ENCODE measurements around the gene MICAL2.

The MICAL2 gene

GRCh38 chr11:12291313-12291712 is 180.9 kb downstream of the MICAL2 start:
- TF ChIP-seq TCF12 (IDR thresholded peaks at IDR 0.05; ENCODE audit: low read depth), result no peak

GRCh38 chr11:12291766-12292165 is 181.4 kb downstream of the MICAL2 start:
- TF ChIP-seq NFIC (IDR thresholded peaks at IDR 0.05) (no peak), TEAD4 (IDR thresholded peaks at IDR 0.05) (no peak), EP300 (IDR thresholded peaks at IDR 0.05; ENCODE audit: borderline replicate concordance) (no peak), TCF12 (IDR thresholded peaks at IDR 0.05; ENCODE audit: low read depth) (no peak), EGR1 (IDR thresholded peaks at IDR 0.05) (no peak), TAF1 (IDR thresholded peaks at IDR 0.05; ENCODE audit: low read depth) (no peak), FOXM1 (IDR thresholded peaks at IDR 0.05; ENCODE audit: borderline replicate concordance, low read depth) (no peak)

GRCh38 chr11:12292766-12293165 is 182.4 kb downstream of the MICAL2 start:
- TF ChIP-seq USF1 (IDR thresholded peaks at IDR 0.05) (no peak), TCF12 (IDR thresholded peaks at IDR 0.05; ENCODE audit: low read depth) (no peak), EGR1 (IDR thresholded peaks at IDR 0.05) (no peak), TEAD4 (IDR thresholded peaks at IDR 0.05) (no peak), FOXM1 (IDR thresholded peaks at IDR 0.05; ENCODE audit: borderline replicate concordance, low read depth) (no peak), NFIC (IDR thresholded peaks at IDR 0.05) (no peak), ZBTB7A (IDR thresholded peaks at IDR 0.05; ENCODE audit: low read depth) (no peak), YY1 (IDR thresholded peaks at IDR 0.05; ENCODE audit: low read depth) (no peak), RAD21 (IDR thresholded peaks at IDR 0.05; ENCODE audit: low read depth) (no peak), MAX (IDR thresholded peaks at IDR 0.05) (no peak), CREB1 (IDR thresholded peaks at IDR 0.05; ENCODE audit: low read depth) (no peak), EP300 (IDR thresholded peaks at IDR 0.05; ENCODE audit: borderline replicate concordance) (no peak), TAF1 (IDR thresholded peaks at IDR 0.05; ENCODE audit: low read depth) (no peak), REST (IDR thresholded peaks at IDR 0.05; ENCODE audit: low read depth) (no peak), CEBPB (IDR thresholded peaks at IDR 0.05) (no peak)

GRCh38 chr11:12293486-12293885 is 183.1 kb downstream of the MICAL2 start:
- no peak for TF ChIP-seq YY1 (IDR thresholded peaks at IDR 0.05; ENCODE audit: low read depth)
- TF ChIP-seq MAX (IDR thresholded peaks at IDR 0.05), result no peak
- no peak for TF ChIP-seq TCF12 (IDR thresholded peaks at IDR 0.05; ENCODE audit: low read depth)
- TF ChIP-seq FOXM1 (IDR thresholded peaks at IDR 0.05; ENCODE audit: borderline replicate concordance, low read depth), result no peak
- TF ChIP-seq CEBPB (IDR thresholded peaks at IDR 0.05), result no peak
- TF ChIP-seq CREB1 (IDR thresholded peaks at IDR 0.05; ENCODE audit: low read depth), result no peak
- no peak for TF ChIP-seq TAF1 (IDR thresholded peaks at IDR 0.05; ENCODE audit: low read depth)
- no peak for TF ChIP-seq EGR1 (IDR thresholded peaks at IDR 0.05)
- no peak for TF ChIP-seq USF1 (IDR thresholded peaks at IDR 0.05)
- TF ChIP-seq EP300 (IDR thresholded peaks at IDR 0.05; ENCODE audit: borderline replicate concordance), result no peak
- TF ChIP-seq TEAD4 (IDR thresholded peaks at IDR 0.05), result no peak
- TF ChIP-seq NFIC (IDR thresholded peaks at IDR 0.05), result no peak
- no peak for TF ChIP-seq REST (IDR thresholded peaks at IDR 0.05; ENCODE audit: low read depth)
- TF ChIP-seq ZBTB7A (IDR thresholded peaks at IDR 0.05; ENCODE audit: low read depth), result no peak
- TF ChIP-seq RAD21 (IDR thresholded peaks at IDR 0.05; ENCODE audit: low read depth), result no peak

- TF ChIP-seq TCF12 (IDR thresholded peaks at IDR 0.05; ENCODE audit: low read depth), result no peak
- no peak for TF ChIP-seq EGR1 (IDR thresholded peaks at IDR 0.05)
- TF ChIP-seq FOXM1 (IDR thresholded peaks at IDR 0.05; ENCODE audit: borderline replicate concordance, low read depth), result no peak
- no peak for TF ChIP-seq CREB1 (IDR thresholded peaks at IDR 0.05; ENCODE audit: low read depth)
- TF ChIP-seq TAF1 (IDR thresholded peaks at IDR 0.05; ENCODE audit: low read depth), result no peak
- no peak for TF ChIP-seq NFIC (IDR thresholded peaks at IDR 0.05)
- no peak for TF ChIP-seq RAD21 (IDR thresholded peaks at IDR 0.05; ENCODE audit: low read depth)
- no peak for TF ChIP-seq ZBTB7A (IDR thresholded peaks at IDR 0.05; ENCODE audit: low read depth)
Measured at GRCh38 chr11:12294613-12295012, 184.2 kb downstream of the MICAL2 start.

GRCh38 chr11:12295943-12296342 is 185.6 kb downstream of the MICAL2 start:
- no peak for TF ChIP-seq REST (IDR thresholded peaks at IDR 0.05; ENCODE audit: low read depth)
- TF ChIP-seq EGR1 (IDR thresholded peaks at IDR 0.05), result no peak
- TF ChIP-seq CEBPB (IDR thresholded peaks at IDR 0.05), result no peak

All from Ishikawa (cell line).